ENCODE results near the gene ESCO1.

- TF ChIP-seq CTCF (IDR thresholded peaks at IDR 0.05), result no peak
- no peak for TF ChIP-seq POLR2A (IDR thresholded peaks at IDR 0.05)
Measured at GRCh38 chr18:21548647-21549046, 51.9 kb downstream of the ESCO1 start.
